GM23338 (cell line): ENCODE measurements around the gene SLC34A3. TPM values are rescaled to one million over a fixed set of nuclear protein-coding genes. Genes with fewer than 3 reads are reported as not detected.

Experiments
- ATAC-seq: fragments of 200-7000 bp; cut with Tn5 transposase; 3 replicates; pipeline ENCODE4 v1.9.1; 2020
- DNase-seq: peaks from one replicate; pipeline ENCODE4 v3.0.0-alpha.2; 2015; ENCODE audit warnings: low spot score
- H2AFZ ChIP-seq: fragments of 200-600 bp; sonication (generic); 2 replicates; pipeline ENCODE4 v1.8.0; 2016; ENCODE audit warnings: antibody characterized with exemption, mild to moderate bottlenecking, moderate library complexity
- H3F3A ChIP-seq: fragments of 200-600 bp; sonication (generic); replicated peaks from 2 replicates; pipeline ENCODE4 v1.8.0; 2017; ENCODE audit warnings: antibody characterized with exemption, mixed run types, low read depth
- H3K27ac ChIP-seq: fragments of 200-600 bp; sonication (generic); 2 replicates; pipeline ENCODE4 v1.6.1; 2016; ENCODE audit warnings: low read depth
- H3K27me3 ChIP-seq: fragments of 200-600 bp; sonication (generic); 2 replicates; pipeline ENCODE4 v1.8.0; 2016; ENCODE audit warnings: mild to moderate bottlenecking, mixed run types, moderate library complexity; ENCODE audit not compliant: insufficient read depth
- H3K36me3 ChIP-seq: fragments of 200-600 bp; sonication (generic); 2 replicates; pipeline ENCODE4 v1.8.0; 2016; ENCODE audit warnings: mild to moderate bottlenecking; ENCODE audit not compliant: insufficient read depth
- H3K4me1 ChIP-seq: fragments of 200-600 bp; sonication (generic); 2 replicates; pipeline ENCODE4 v1.8.0; 2016; ENCODE audit warnings: mild to moderate bottlenecking, moderate library complexity; ENCODE audit not compliant: insufficient read depth
- H3K4me2 ChIP-seq: fragments of 200-600 bp; sonication (generic); 2 replicates; pipeline ENCODE4 v1.7.1; 2017; ENCODE audit warnings: mixed run types
- H3K4me3 ChIP-seq: fragments of 200-600 bp; sonication (generic); 2 replicates; pipeline ENCODE4 v1.6.1; 2016; ENCODE audit warnings: mixed run types
- H3K79me2 ChIP-seq: fragments of 200-600 bp; sonication (generic); replicated peaks from 2 replicates; pipeline ENCODE4 v1.8.0; 2017; ENCODE audit warnings: mild to moderate bottlenecking; ENCODE audit not compliant: insufficient read depth
- H3K9me2 ChIP-seq: fragments of 200-600 bp; sonication (generic); 2 replicates; pipeline ENCODE4 v1.8.0; 2017; ENCODE audit not compliant: insufficient read depth
- H4K20me1 ChIP-seq: fragments of 200-600 bp; sonication (generic); replicated peaks from 2 replicates; pipeline ENCODE4 v1.8.0; 2017; ENCODE audit warnings: mild to moderate bottlenecking; ENCODE audit not compliant: insufficient read depth
- H3K27ac Mint-ChIP-seq: 2 replicates; pipeline ENCODE4 v1.8.0; 2020; ENCODE audit warnings: inconsistent platforms, mild to moderate bottlenecking, moderate library complexity, mixed read lengths
- H3K27me3 Mint-ChIP-seq: 3 replicates; pipeline ENCODE4 v1.8.0; 2022; ENCODE audit warnings: low read depth, mild to moderate bottlenecking, moderate library complexity, mixed read lengths, inconsistent platforms; ENCODE audit not compliant: insufficient read depth, poor library complexity
- H3K36me3 Mint-ChIP-seq: 3 replicates; pipeline ENCODE4 v1.8.0; 2021; ENCODE audit warnings: low read depth, mild to moderate bottlenecking, inconsistent platforms, moderate library complexity, mixed read lengths
- H3K4me1 Mint-ChIP-seq: 3 replicates; pipeline ENCODE4 v1.8.0; 2020; ENCODE audit warnings: mild to moderate bottlenecking, inconsistent platforms, mixed read lengths
- H3K4me3 Mint-ChIP-seq: 3 replicates; pipeline ENCODE4 v1.8.0; 2021; ENCODE audit warnings: moderate library complexity, mild to moderate bottlenecking, inconsistent platforms, mixed read lengths
- H3K9me3 Mint-ChIP-seq: 3 replicates; pipeline ENCODE4 v1.8.0; 2020; ENCODE audit warnings: moderate library complexity, mild to moderate bottlenecking, inconsistent platforms, mixed read lengths
- ETS1 ChIP-seq: IDR thresholded peaks from 2 replicates; pipeline ENCODE4 v1.6.1; 2016; ENCODE audit warnings: antibody characterized with exemption
- EZH2 ChIP-seq: fragments of 200-600 bp; sonication (generic); IDR thresholded peaks from one replicate; pipeline ENCODE4 v1.8.0; 2017; ENCODE audit warnings: antibody characterized with exemption, mild to moderate bottlenecking, low read depth; ENCODE audit not compliant: unreplicated experiment
- EZH2phosphoT487 ChIP-seq: fragments of 200-600 bp; sonication (generic); IDR thresholded peaks from one replicate; pipeline ENCODE4 v1.8.1; 2018; ENCODE audit warnings: antibody characterized with exemption; ENCODE audit not compliant: unreplicated experiment
- JUNB ChIP-seq: IDR thresholded peaks from one replicate; pipeline ENCODE4 v1.6.1; 2016; ENCODE audit warnings: antibody characterized with exemption; ENCODE audit not compliant: unreplicated experiment
- POLR2AphosphoS5 ChIP-seq: IDR thresholded peaks from 2 replicates; pipeline ENCODE4 v1.6.1; 2016; ENCODE audit warnings: antibody characterized with exemption, low read depth
- STAT1 ChIP-seq: IDR thresholded peaks from one replicate; pipeline ENCODE4 v1.6.1; 2016; ENCODE audit warnings: antibody characterized with exemption; ENCODE audit not compliant: unreplicated experiment
- ZNF331 ChIP-seq: fragments of 250-450 bp; sonication (Bioruptor Pico); IDR thresholded peaks from 2 replicates; pipeline ENCODE4 v1.5.0; 2020; ENCODE audit warnings: low read depth, mild to moderate bottlenecking, moderate library complexity
- polyA plus RNA-seq: library from polyadenylated mRNA; unstranded; fragments of >200 nt; fragmentation: Nextera tagmentation; extraction: Ambion mirVana; gene quantifications from 2 replicates; pipeline ENCODE4 v1.2.1, GENCODE V29; 2016
- total RNA-seq: library from RNA; depleted of rRNA; stranded (reverse); fragments of >200 nt; shearing (Covaris generic); gene quantifications from 2 replicates; pipeline ENCODE4 v1.2.3, GENCODE V29; 2014
- TF ChIP-seq, protein P1 (sequence below), 2 experiments: fragments of 200-600 bp in 1 of 2; sonication (generic) in 1 of 2; conservative IDR thresholded peaks; 2 replicates each; pipeline versions ENCODE4 v1.5.1 to v1.6.1; 2016 to 2017; ENCODE audit warnings: antibody characterized with exemption in 2 of 2, low read depth in 2 of 2, mild to moderate bottlenecking in 2 of 2, moderate library complexity in 1 of 2
- TF ChIP-seq, protein P2 (sequence below): IDR thresholded peaks from one replicate; pipeline ENCODE4 v1.6.1; 2018; ENCODE audit warnings: antibody characterized with exemption; ENCODE audit not compliant: unreplicated experiment
- TF ChIP-seq, protein P3 (sequence below): fragments of 250-450 bp; sonication (Bioruptor Pico); IDR thresholded peaks from 2 replicates; pipeline ENCODE4 v1.5.0; 2020; ENCODE audit warnings: mild to moderate bottlenecking, moderate library complexity

Gene SLC34A3
- total and polyA plus RNA-seq, 2 experiments from 2014 or later, result not detected

- TF ChIP-seq, protein P1, sequence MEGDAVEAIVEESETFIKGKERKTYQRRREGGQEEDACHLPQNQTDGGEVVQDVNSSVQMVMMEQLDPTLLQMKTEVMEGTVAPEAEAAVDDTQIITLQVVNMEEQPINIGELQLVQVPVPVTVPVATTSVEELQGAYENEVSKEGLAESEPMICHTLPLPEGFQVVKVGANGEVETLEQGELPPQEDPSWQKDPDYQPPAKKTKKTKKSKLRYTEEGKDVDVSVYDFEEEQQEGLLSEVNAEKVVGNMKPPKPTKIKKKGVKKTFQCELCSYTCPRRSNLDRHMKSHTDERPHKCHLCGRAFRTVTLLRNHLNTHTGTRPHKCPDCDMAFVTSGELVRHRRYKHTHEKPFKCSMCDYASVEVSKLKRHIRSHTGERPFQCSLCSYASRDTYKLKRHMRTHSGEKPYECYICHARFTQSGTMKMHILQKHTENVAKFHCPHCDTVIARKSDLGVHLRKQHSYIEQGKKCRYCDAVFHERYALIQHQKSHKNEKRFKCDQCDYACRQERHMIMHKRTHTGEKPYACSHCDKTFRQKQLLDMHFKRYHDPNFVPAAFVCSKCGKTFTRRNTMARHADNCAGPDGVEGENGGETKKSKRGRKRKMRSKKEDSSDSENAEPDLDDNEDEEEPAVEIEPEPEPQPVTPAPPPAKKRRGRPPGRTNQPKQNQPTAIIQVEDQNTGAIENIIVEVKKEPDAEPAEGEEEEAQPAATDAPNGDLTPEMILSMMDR (conservative IDR thresholded peaks at IDR 0.05; ENCODE audit: low read depth in 2 of 2), result no peak
- no peak for TF ChIP-seq EZH2phosphoT487
- TF ChIP-seq STAT1, result no peak
- TF ChIP-seq EZH2, result no peak
- no peak for TF ChIP-seq ZNF331 (CRISPR knock-in tag)
- TF ChIP-seq ETS1, result no peak
- TF ChIP-seq JUNB, result no peak
- no peak for TF ChIP-seq POLR2AphosphoS5
- TF ChIP-seq, protein P2, sequence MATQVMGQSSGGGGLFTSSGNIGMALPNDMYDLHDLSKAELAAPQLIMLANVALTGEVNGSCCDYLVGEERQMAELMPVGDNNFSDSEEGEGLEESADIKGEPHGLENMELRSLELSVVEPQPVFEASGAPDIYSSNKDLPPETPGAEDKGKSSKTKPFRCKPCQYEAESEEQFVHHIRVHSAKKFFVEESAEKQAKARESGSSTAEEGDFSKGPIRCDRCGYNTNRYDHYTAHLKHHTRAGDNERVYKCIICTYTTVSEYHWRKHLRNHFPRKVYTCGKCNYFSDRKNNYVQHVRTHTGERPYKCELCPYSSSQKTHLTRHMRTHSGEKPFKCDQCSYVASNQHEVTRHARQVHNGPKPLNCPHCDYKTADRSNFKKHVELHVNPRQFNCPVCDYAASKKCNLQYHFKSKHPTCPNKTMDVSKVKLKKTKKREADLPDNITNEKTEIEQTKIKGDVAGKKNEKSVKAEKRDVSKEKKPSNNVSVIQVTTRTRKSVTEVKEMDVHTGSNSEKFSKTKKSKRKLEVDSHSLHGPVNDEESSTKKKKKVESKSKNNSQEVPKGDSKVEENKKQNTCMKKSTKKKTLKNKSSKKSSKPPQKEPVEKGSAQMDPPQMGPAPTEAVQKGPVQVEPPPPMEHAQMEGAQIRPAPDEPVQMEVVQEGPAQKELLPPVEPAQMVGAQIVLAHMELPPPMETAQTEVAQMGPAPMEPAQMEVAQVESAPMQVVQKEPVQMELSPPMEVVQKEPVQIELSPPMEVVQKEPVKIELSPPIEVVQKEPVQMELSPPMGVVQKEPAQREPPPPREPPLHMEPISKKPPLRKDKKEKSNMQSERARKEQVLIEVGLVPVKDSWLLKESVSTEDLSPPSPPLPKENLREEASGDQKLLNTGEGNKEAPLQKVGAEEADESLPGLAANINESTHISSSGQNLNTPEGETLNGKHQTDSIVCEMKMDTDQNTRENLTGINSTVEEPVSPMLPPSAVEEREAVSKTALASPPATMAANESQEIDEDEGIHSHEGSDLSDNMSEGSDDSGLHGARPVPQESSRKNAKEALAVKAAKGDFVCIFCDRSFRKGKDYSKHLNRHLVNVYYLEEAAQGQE, result no peak
Measured at GRCh38 chr9:137268538-137269201, 38.0 kb downstream of the SLC34A3 start (continued).

DNA sequence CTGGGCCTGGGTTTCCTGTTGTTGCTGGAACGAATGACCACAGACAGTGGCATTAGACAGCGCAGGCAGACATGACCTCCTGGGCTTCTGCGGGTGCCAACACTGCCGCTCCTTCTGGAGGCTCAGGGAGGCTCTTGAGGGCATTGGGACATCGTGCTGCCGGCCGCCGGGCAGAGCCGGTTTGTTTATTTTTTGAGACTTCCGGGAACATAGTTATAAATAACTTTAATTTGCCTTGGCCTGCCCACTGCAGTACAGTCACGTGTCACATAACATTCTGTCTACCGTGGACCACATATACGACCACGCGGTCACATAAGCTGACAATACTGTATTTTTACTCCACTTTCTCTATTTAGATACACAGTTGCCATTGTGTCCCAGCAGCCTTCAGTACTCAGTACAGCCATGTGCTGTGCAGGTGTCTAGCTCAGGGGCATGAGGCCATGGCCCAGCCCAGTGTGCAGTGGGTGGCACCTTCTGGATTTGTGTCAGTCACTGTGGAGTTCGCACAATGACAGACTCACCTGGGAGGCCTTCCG, 38.6 kb downstream of the SLC34A3 start:
- no peak overlapping the region for H3K27ac ChIP-seq
- Mint-ChIP-seq H3K4me3 (no peak overlapping the region), H3K27ac (peak overlapping the region; percentile 59; the same call in 1 of the 2 replicates)
- TF ChIP-seq STAT1, result no peak
- TF ChIP-seq, protein P3, sequence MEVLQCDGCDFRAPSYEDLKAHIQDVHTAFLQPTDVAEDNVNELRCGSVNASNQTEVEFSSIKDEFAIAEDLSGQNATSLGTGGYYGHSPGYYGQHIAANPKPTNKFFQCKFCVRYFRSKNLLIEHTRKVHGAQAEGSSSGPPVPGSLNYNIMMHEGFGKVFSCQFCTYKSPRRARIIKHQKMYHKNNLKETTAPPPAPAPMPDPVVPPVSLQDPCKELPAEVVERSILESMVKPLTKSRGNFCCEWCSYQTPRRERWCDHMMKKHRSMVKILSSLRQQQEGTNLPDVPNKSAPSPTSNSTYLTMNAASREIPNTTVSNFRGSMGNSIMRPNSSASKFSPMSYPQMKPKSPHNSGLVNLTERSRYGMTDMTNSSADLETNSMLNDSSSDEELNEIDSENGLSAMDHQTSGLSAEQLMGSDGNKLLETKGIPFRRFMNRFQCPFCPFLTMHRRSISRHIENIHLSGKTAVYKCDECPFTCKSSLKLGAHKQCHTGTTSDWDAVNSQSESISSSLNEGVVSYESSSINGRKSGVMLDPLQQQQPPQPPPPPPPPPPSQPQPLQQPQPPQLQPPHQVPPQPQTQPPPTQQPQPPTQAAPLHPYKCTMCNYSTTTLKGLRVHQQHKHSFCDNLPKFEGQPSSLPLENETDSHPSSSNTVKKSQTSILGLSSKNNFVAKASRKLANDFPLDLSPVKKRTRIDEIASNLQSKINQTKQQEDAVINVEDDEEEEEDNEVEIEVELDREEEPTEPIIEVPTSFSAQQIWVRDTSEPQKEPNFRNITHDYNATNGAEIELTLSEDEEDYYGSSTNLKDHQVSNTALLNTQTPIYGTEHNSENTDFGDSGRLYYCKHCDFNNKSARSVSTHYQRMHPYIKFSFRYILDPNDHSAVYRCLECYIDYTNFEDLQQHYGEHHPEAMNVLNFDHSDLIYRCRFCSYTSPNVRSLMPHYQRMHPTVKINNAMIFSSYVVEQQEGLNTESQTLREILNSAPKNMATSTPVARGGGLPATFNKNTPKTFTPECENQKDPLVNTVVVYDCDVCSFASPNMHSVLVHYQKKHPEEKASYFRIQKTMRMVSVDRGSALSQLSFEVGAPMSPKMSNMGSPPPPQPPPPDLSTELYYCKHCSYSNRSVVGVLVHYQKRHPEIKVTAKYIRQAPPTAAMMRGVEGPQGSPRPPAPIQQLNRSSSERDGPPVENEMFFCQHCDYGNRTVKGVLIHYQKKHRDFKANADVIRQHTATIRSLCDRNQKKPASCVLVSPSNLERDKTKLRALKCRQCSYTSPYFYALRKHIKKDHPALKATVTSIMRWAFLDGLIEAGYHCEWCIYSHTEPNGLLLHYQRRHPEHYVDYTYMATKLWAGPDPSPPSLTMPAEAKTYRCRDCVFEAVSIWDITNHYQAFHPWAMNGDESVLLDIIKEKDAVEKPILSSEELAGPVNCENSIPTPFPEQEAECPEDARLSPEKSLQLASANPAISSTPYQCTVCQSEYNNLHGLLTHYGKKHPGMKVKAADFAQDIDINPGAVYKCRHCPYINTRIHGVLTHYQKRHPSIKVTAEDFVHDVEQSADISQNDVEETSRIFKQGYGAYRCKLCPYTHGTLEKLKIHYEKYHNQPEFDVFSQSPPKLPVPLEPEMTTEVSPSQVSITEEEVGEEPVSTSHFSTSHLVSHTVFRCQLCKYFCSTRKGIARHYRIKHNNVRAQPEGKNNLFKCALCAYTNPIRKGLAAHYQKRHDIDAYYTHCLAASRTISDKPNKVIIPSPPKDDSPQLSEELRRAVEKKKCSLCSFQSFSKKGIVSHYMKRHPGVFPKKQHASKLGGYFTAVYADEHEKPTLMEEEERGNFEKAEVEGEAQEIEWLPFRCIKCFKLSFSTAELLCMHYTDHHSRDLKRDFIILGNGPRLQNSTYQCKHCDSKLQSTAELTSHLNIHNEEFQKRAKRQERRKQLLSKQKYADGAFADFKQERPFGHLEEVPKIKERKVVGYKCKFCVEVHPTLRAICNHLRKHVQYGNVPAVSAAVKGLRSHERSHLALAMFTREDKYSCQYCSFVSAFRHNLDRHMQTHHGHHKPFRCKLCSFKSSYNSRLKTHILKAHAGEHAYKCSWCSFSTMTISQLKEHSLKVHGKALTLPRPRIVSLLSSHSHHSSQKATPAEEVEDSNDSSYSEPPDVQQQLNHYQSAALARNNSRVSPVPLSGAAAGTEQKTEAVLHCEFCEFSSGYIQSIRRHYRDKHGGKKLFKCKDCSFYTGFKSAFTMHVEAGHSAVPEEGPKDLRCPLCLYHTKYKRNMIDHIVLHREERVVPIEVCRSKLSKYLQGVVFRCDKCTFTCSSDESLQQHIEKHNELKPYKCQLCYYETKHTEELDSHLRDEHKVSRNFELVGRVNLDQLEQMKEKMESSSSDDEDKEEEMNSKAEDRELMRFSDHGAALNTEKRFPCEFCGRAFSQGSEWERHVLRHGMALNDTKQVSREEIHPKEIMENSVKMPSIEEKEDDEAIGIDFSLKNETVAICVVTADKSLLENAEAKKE (CRISPR knock-in tag), result no peak

More for the DNA sequence above, 38.6 kb downstream of the SLC34A3 start:
- Histone ChIP-seq H4K20me1 (0 out of 2 replicates have a peak, but pooled peaks cover 9% of the 10 kb centered on the region), H3K4me2 (no peak overlapping the region), H3F3A (no peaks in the 10 kb centered on the region), H3K4me3 (no peak overlapping the region), H3K27me3 (no peaks in the 10 kb centered on the region), H2AFZ (no peak overlapping the region), H3K4me1 (no peaks in the 10 kb centered on the region), H3K79me2 (no peaks in the 10 kb centered on the region), H3K36me3 (peaks cover 10% of the 10 kb centered on the region; the same call in 1 of the 2 replicates), H3K9me2 (no peaks in the 10 kb centered on the region)
- ATAC-seq (no peak), DNase-seq (no peak)
- H3K9me3 Mint-ChIP-seq, result no peaks in the 10 kb centered on the region
- peaks cover 16% of the 10 kb centered on the region for H3K27me3 Mint-ChIP-seq
- H3K36me3 Mint-ChIP-seq, result peaks cover 32% of the 10 kb centered on the region
- H3K4me1 Mint-ChIP-seq, result peaks cover 12% of the 10 kb centered on the region
